Smooth muscle cell (in vitro differentiated cells): Measurements from ENCODE around the gene NPM3. TPM values are rescaled to one million over a fixed set of nuclear protein-coding genes. Genes with fewer than 3 reads are reported as not detected.

Experiments
- DNase-seq: peaks from one replicate; lab custom pipeline; 2025; ENCODE audit not compliant: unreplicated experiment; lab: John Stamatoyannopoulos, UW
- H2AFZ ChIP-seq: fragments of 200-600 bp; sonication (generic); 2 replicates; pipeline ENCODE4 v1.6.0; 2016; ENCODE audit warnings: antibody characterized with exemption, low read depth, mild to moderate bottlenecking
- H3F3A ChIP-seq: fragments of 200-600 bp; sonication (generic); 2 replicates; pipeline ENCODE4 v1.6.0; 2017; ENCODE audit warnings: antibody characterized with exemption, low read depth
- H3K27ac ChIP-seq: fragments of 200-600 bp; sonication (generic); 2 replicates; pipeline ENCODE4 v1.5.1; 2016; ENCODE audit warnings: low read depth, mild to moderate bottlenecking
- H3K27me3 ChIP-seq: fragments of 200-600 bp; sonication (generic); 2 replicates; pipeline ENCODE4 v1.6.1; 2016; ENCODE audit warnings: low read depth, mild to moderate bottlenecking
- H3K36me3 ChIP-seq: fragments of 200-600 bp; sonication (generic); 2 replicates; pipeline ENCODE4 v1.5.1; 2016; ENCODE audit warnings: low read depth
- H3K4me1 ChIP-seq: fragments of 200-600 bp; sonication (generic); 2 replicates; pipeline ENCODE4 v1.5.1; 2016; ENCODE audit warnings: low read depth
- H3K4me2 ChIP-seq: fragments of 200-600 bp; sonication (generic); 2 replicates; pipeline ENCODE4 v1.6.0; 2016; ENCODE audit warnings: mild to moderate bottlenecking
- H3K4me3 ChIP-seq: fragments of 200-600 bp; sonication (generic); 2 replicates; pipeline ENCODE4 v1.5.1; 2016; ENCODE audit warnings: mild to moderate bottlenecking
- H3K79me2 ChIP-seq: fragments of 200-600 bp; sonication (generic); 2 replicates; pipeline ENCODE4 v1.6.0; 2016; ENCODE audit warnings: low read depth, mild to moderate bottlenecking
- H3K9ac ChIP-seq: fragments of 200-600 bp; sonication (generic); 2 replicates; pipeline ENCODE4 v1.6.0; 2016; ENCODE audit warnings: low read depth
- H3K9me3 ChIP-seq: fragments of 200-600 bp; sonication (generic); replicated peaks from 2 replicates; pipeline ENCODE4 v1.5.1; 2016; ENCODE audit warnings: low read depth
- H4K20me1 ChIP-seq: fragments of 200-600 bp; sonication (generic); 2 replicates; pipeline ENCODE4 v1.6.0; 2016; ENCODE audit warnings: low read depth
- WGBS: methylation state at CpG from one replicate; pipeline ENCODE4 v1.1.7; 2016; ENCODE audit warnings: low lambda C conversion rate; 5-methylcytosine and 5-hydroxymethylcytosine counted together
- polyA plus RNA-seq: library from polyadenylated mRNA; unstranded; fragments of >200 nt; fragmentation: Nextera tagmentation; extraction: Ambion mirVana; gene quantifications from 2 replicates; pipeline ENCODE4 v1.2.1, GENCODE V29; 2016
- total RNA-seq: library from RNA; depleted of rRNA; stranded (reverse); fragments of >200 nt; gene quantifications from 2 replicates; pipeline ENCODE4 v1.2.3, GENCODE V29; 2014
- TF ChIP-seq, protein P1 (sequence below): fragments of 200-600 bp; sonication (generic); IDR thresholded peaks from 2 replicates; pipeline ENCODE4 v1.5.1; 2017; ENCODE audit warnings: borderline replicate concordance, mild to moderate bottlenecking, antibody characterized with exemption; ENCODE audit not compliant: insufficient read depth, poor library complexity, severe bottlenecking

The NPM3 gene
- total and polyA plus RNA-seq, 2 experiments from 2014 or later = 10.2 to 65.0 TPM

- Histone ChIP-seq H3K79me2 (no peaks in the 10 kb centered on the region), H3K4me2 (peak overlapping the region; percentile 92), H3K27me3 (peaks cover 11% of the 10 kb centered on the region), H3K36me3 (peaks cover 5% of the 10 kb centered on the region), H2AFZ (peak overlapping the region; percentile 20), H3F3A (peaks cover 39% of the 10 kb centered on the region), H3K9me3 (no peaks in the 10 kb centered on the region), H3K9ac (peak overlapping the region; percentile 86), H4K20me1 (peaks cover 46% of the 10 kb centered on the region), H3K4me3 (peak overlapping the region; percentile 75), H3K4me1 (peaks cover 20% of the 10 kb centered on the region), H3K27ac (peak overlapping the region; percentile 56)
- no peak for DNase-seq
- TF ChIP-seq, protein P1, sequence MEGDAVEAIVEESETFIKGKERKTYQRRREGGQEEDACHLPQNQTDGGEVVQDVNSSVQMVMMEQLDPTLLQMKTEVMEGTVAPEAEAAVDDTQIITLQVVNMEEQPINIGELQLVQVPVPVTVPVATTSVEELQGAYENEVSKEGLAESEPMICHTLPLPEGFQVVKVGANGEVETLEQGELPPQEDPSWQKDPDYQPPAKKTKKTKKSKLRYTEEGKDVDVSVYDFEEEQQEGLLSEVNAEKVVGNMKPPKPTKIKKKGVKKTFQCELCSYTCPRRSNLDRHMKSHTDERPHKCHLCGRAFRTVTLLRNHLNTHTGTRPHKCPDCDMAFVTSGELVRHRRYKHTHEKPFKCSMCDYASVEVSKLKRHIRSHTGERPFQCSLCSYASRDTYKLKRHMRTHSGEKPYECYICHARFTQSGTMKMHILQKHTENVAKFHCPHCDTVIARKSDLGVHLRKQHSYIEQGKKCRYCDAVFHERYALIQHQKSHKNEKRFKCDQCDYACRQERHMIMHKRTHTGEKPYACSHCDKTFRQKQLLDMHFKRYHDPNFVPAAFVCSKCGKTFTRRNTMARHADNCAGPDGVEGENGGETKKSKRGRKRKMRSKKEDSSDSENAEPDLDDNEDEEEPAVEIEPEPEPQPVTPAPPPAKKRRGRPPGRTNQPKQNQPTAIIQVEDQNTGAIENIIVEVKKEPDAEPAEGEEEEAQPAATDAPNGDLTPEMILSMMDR = no peak
- WGBS = 53% methylated on average over 10 of the region's 10 CpGs
Observed at GRCh38 chr10:101783736-101784118, 481 bp upstream of the NPM3 start.

GRCh38 chr10:101781984-101782810 lies 1.0 kb downstream of the NPM3 start:
- peak overlapping the region; percentile 86 for H3K9ac ChIP-seq
- H3K36me3 ChIP-seq = peaks cover 5% of the 10 kb centered on the region
- H4K20me1 ChIP-seq = peaks cover 53% of the 10 kb centered on the region
- H3K4me2 ChIP-seq = peak overlapping the region; percentile 92
- no peak for DNase-seq
- H3K4me1 ChIP-seq = peaks cover 20% of the 10 kb centered on the region
- TF ChIP-seq, protein P1 = no peak
- peak overlapping the region; percentile 75 for H3K4me3 ChIP-seq
- WGBS = 65% methylated on average over 17 of the region's 17 CpGs
- H2AFZ ChIP-seq = no peak overlapping the region
- H3F3A ChIP-seq = peaks cover 33% of the 10 kb centered on the region
- no peak overlapping the region for H3K27ac ChIP-seq
- H3K79me2 ChIP-seq = no peaks in the 10 kb centered on the region
- H3K27me3 ChIP-seq = peaks cover 26% of the 10 kb centered on the region
- H3K9me3 ChIP-seq = no peaks in the 10 kb centered on the region

DNA sequence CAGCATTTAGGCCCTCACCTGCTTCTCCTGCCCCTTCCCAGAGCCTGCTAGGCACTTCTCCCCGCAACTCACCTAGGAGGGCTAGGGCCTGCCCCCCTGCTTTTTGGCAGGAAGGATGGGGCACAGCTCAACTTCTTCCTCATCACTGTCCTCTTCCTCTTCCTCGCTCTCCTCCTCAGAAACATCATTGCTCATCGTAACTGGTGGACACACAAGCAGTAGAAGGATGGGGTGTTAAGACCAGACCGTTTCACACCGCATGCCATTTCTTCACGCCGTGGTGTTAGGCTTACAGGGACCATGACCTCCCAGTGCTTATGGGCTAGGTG lies 1.6 kb downstream of the NPM3 start:
- no peak for DNase-seq
- WGBS = 86% methylated on average over 7 of the region's 7 CpGs
- Histone ChIP-seq H3K4me1 (peaks cover 20% of the 10 kb centered on the region), H3K9ac (no peak overlapping the region), H3K79me2 (no peaks in the 10 kb centered on the region), H3K9me3 (no peaks in the 10 kb centered on the region), H2AFZ (no peak overlapping the region), H3K4me3 (no peak overlapping the region), H3K27ac (no peak overlapping the region), H3K27me3 (peaks cover 32% of the 10 kb centered on the region), H3F3A (peaks cover 27% of the 10 kb centered on the region), H3K36me3 (peaks cover 5% of the 10 kb centered on the region), H3K4me2 (peak overlapping the region; percentile 92), H4K20me1 (peaks cover 54% of the 10 kb centered on the region)
- TF ChIP-seq, protein P1 = no peak
